ENCODE data around the gene ENOX1.

DNA sequence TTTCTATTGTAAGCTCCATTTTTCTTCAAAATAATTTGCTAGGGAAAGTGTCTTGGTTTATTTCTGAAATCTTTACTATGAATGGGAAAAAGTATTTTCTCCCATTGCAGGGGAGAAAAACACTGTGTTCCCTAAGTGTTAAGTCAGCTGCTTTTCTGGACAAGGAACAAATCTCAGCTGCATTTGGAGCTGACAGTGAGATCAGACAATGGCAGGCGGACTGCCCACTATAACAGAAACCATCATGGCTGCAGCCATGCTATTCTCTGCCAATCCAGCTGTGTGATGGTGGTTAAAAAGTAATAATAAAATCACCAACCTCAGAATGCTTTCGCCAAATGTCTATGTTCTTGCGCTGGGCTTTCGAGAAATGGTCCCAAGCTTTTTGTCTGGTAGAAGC is 460.7 kb downstream of the ENOX1 start:
- TF ChIP-seq EZH2 (IDR thresholded peaks at IDR 0.05; ENCODE audit: low read length) (no peak), CTCF (optimal IDR thresholded peaks at IDR 0.05 in 1 of 3, IDR thresholded peaks at IDR 0.05 in 1 of 3, conservative IDR thresholded peaks at IDR 0.05 in 1 of 3; ENCODE audit: extremely low read depth in 1 of 3, insufficient read depth in 2 of 3, low read length in 3 of 3) (no peak)

Data from keratinocyte (primary cell).